ENCODE measurements around the gene AKT1S1.

Gene AKT1S1

GRCh38 chr19:49877879-49878743 is 956 bp upstream of the AKT1S1 start:
- ChIA-PET CTCF (no interaction called here), POLR2A (interaction anchor here (1.2 to 3.5 kb wide), 5 partner anchors 13 to 121 kb away, joined by 4 to 26 read pairs (median 14); partner anchors contain the start of genes ATF5, FUZ and NUP62)
- peak; percentile 94 for DNase-seq (ENCODE audit: extremely low spot score)
- peak; percentile 52 for TF ChIP-seq L3MBTL2 (conservative IDR thresholded peaks at IDR 0.05)
- no peak for TF ChIP-seq FOXK2 (IDR thresholded peaks at IDR 0.05)

GRCh38 chr19:49876422-49877019 is 634 bp downstream of the AKT1S1 start:
- POLR2A ChIA-PET, result interaction anchor here (0.7 to 3.5 kb wide), 16 partner anchors 8 to 200 kb away, joined by 3 to 26 read pairs (median 4); partner anchors contain the start of genes ATF5, FUZ, NUP62 and PTOV1
- CTCF ChIA-PET, result no interaction called here
- TF ChIP-seq FOXA1 (IDR thresholded peaks at IDR 0.05), result no peak
- TF ChIP-seq NFRKB (IDR thresholded peaks at IDR 0.05), result no peak
- TF ChIP-seq CTBP1 (IDR thresholded peaks at IDR 0.05; ENCODE audit: borderline replicate concordance), result no peak
- peak; percentile 68 for TF ChIP-seq PKNOX1 (IDR thresholded peaks at IDR 0.05)
- no peak for TF ChIP-seq FOXM1 (IDR thresholded peaks at IDR 0.05; ENCODE audit: borderline replicate concordance)
- TF ChIP-seq SP1 (IDR thresholded peaks at IDR 0.05), result no peak
- peak; percentile 64 for TF ChIP-seq L3MBTL2 (conservative IDR thresholded peaks at IDR 0.05)
- no peak for TF ChIP-seq ARNT (IDR thresholded peaks at IDR 0.05)
- TF ChIP-seq LEF1 (IDR thresholded peaks at IDR 0.05; ENCODE audit: borderline replicate concordance), result no peak
- DNase-seq (ENCODE audit: extremely low spot score), result peak; percentile 80

GRCh38 chr19:49875857-49876421 is 1.2 kb downstream of the AKT1S1 start:
- POLR2A ChIA-PET, result interaction anchor here (0.7 to 3.5 kb wide), 12 partner anchors 7 to 68 kb away, joined by 3 to 26 read pairs (median 10); partner anchors contain the start of genes ATF5, FUZ, NUP62 and PTOV1
- no peak for TF ChIP-seq ARNT (IDR thresholded peaks at IDR 0.05)
- TF ChIP-seq ELF4 (IDR thresholded peaks at IDR 0.05), result no peak
- no peak for TF ChIP-seq CTBP1 (IDR thresholded peaks at IDR 0.05; ENCODE audit: borderline replicate concordance)
- TF ChIP-seq FOXK2 (IDR thresholded peaks at IDR 0.05), result no peak
- TF ChIP-seq TARDBP (IDR thresholded peaks at IDR 0.05), result no peak
- TF ChIP-seq HDGF (IDR thresholded peaks at IDR 0.05; ENCODE audit: borderline replicate concordance), result no peak
- CTCF ChIA-PET, result interaction anchor here (0.6 kb wide), 1 partner anchor 371 kb away, joined by 4 read pairs; no protein-coding TSS in a partner anchor
- peak; percentile 57 for DNase-seq (ENCODE audit: extremely low spot score)

GRCh38 chr19:49875177-49875576 is 2.0 kb downstream of the AKT1S1 start:
- TF ChIP-seq FOXK2 (IDR thresholded peaks at IDR 0.05) (no peak), SP1 (IDR thresholded peaks at IDR 0.05) (no peak), LEF1 (IDR thresholded peaks at IDR 0.05; ENCODE audit: borderline replicate concordance) (no peak), ELF4 (IDR thresholded peaks at IDR 0.05) (no peak), BHLHE40 (IDR thresholded peaks at IDR 0.05; ENCODE audit: borderline replicate concordance) (no peak)
- CTCF ChIA-PET, result no interaction called here
- POLR2A ChIA-PET, result interaction anchor here (1.4 to 3.5 kb wide), 3 partner anchors 11 to 62 kb away, joined by 3 to 26 read pairs (median 14); partner anchors contain the start of gene FUZ
- DNase-seq (ENCODE audit: extremely low spot score), result no peak

- DNase-seq (ENCODE audit: extremely low spot score), result no peak
- ChIA-PET CTCF (no interaction called here), POLR2A (interaction anchor here (3.5 kb wide), 1 partner anchor 62 kb away, joined by 14 read pairs; the partner anchor contains the start of gene FUZ)
- TF ChIP-seq SP1 (IDR thresholded peaks at IDR 0.05) (no peak), ZNF384 (IDR thresholded peaks at IDR 0.05) (no peak), ARNT (IDR thresholded peaks at IDR 0.05) (no peak), FOXM1 (IDR thresholded peaks at IDR 0.05; ENCODE audit: borderline replicate concordance) (no peak), LEF1 (IDR thresholded peaks at IDR 0.05; ENCODE audit: borderline replicate concordance) (no peak), HDGF (IDR thresholded peaks at IDR 0.05; ENCODE audit: borderline replicate concordance) (no peak), PKNOX1 (IDR thresholded peaks at IDR 0.05) (no peak), FOXA1 (IDR thresholded peaks at IDR 0.05) (no peak), L3MBTL2 (conservative IDR thresholded peaks at IDR 0.05) (no peak), SUZ12 (IDR thresholded peaks at IDR 0.05) (no peak), FOXK2 (IDR thresholded peaks at IDR 0.05) (no peak), CTBP1 (IDR thresholded peaks at IDR 0.05; ENCODE audit: borderline replicate concordance) (no peak), TARDBP (IDR thresholded peaks at IDR 0.05) (no peak), NFRKB (IDR thresholded peaks at IDR 0.05) (no peak), ELF4 (IDR thresholded peaks at IDR 0.05) (no peak), BHLHE40 (IDR thresholded peaks at IDR 0.05; ENCODE audit: borderline replicate concordance) (no peak)
These were observed 2.5 kb downstream of the AKT1S1 start for GRCh38 chr19:49874503-49875157.

GRCh38 chr19:49873834-49874233 is 3.3 kb downstream of the AKT1S1 start:
- DNase-seq (ENCODE audit: extremely low spot score), result no peak
- TF ChIP-seq SP1 (IDR thresholded peaks at IDR 0.05), result no peak
- TF ChIP-seq ELF4 (IDR thresholded peaks at IDR 0.05), result no peak
- no peak for TF ChIP-seq HDGF (IDR thresholded peaks at IDR 0.05; ENCODE audit: borderline replicate concordance)
- no peak for TF ChIP-seq PKNOX1 (IDR thresholded peaks at IDR 0.05)
- no peak for TF ChIP-seq ZNF384 (IDR thresholded peaks at IDR 0.05)
- no peak for TF ChIP-seq NFRKB (IDR thresholded peaks at IDR 0.05)
- TF ChIP-seq SUZ12 (IDR thresholded peaks at IDR 0.05), result no peak
- POLR2A ChIA-PET, result no interaction called here
- CTCF ChIA-PET, result no interaction called here

Data from HEK293T (cell line).